IPS DF 4.7 (cell line): ENCODE measurements around the gene RFPL3.
"Not testable (repeated sequence)": the region's sequence is repeated elsewhere in the genome, so short reads cannot be mapped to it uniquely, and the experiment has no call there.

ENCODE experiments used
- DNase-seq: peaks from one replicate; pipeline ENCODE4 v3.0.0-alpha.2; 2013; ENCODE audit warnings: low spot score; ENCODE audit errors: extremely low read depth

RFPL3 gene

GRCh38 chr22:32329202-32329645 is 28.4 kb upstream of the RFPL3 start:
- DNase-seq = no peak

- no peak for DNase-seq
Observed at GRCh38 chr22:32331236-32331917, 26.3 kb upstream of the RFPL3 start.

- DNase-seq = no peak
Observed at GRCh38 chr22:32331918-32332725, 25.5 kb upstream of the RFPL3 start.

DNA sequence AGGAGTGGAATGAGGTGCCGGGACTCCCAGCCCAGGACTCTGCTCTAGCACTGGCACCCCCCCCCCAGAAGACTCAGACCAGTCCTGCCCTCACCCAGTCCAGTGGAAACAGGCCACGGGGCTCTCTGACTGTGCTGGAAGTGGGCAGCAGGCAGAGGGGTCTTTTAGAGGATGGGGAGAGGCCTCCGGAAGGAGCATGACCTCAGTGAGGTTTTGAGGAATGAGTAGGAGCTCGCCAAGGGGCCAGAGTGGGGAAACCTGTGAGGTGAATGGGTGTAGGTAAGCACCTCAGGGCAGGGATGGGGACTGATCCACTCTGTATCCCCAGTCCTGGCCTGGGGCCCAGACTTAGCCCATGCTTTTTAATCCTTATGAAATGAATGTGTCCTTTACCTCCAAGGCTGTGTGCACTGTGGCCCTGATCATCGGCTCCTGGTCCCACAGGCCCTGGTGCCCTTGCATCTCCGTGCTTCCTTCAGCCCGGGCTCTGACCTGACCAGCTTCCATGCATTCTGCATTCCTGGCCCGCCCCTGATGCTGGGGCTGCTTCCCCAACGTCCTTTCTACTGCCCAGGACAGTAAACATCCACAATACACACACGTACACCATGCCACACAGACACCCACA is 24.4 kb upstream of the RFPL3 start:
- no peak for DNase-seq

DNA sequence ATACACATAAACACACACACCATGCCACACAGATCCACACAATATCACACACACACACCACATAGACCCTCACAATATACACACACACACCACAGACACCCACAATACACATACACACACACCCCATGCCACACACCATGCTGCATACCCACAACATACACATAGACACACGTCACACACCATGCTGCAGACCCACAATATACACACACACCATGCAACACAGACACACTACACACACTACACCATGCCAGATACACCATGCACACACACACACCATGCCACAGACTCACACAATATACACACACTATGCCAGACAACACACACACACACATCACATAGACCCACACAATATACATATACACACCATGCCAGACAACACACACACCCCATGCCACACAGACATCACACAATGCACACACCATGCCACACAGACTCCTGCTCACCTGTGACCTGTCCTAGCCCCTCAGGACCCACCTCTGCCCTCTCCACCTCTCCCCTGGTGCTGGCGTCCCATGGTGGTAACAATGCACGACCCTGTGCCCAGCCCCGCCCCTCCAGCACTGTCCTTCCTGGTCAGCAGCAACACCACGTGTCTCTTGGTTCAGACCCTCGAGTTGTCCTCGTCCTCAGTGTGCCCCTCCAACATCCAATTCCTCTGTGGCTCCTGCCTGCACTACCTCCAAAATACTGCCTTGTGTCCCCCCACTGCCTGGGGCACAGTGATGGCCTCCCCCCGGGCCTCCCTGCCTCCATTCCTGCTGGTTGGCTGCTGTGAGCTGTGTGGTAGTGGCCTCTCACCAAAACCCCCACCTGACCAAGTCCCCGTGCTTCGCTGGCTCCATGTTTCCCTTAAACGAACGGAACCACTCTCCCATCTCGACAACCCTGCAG is 23.7 kb upstream of the RFPL3 start:
- DNase-seq = no peak

DNA sequence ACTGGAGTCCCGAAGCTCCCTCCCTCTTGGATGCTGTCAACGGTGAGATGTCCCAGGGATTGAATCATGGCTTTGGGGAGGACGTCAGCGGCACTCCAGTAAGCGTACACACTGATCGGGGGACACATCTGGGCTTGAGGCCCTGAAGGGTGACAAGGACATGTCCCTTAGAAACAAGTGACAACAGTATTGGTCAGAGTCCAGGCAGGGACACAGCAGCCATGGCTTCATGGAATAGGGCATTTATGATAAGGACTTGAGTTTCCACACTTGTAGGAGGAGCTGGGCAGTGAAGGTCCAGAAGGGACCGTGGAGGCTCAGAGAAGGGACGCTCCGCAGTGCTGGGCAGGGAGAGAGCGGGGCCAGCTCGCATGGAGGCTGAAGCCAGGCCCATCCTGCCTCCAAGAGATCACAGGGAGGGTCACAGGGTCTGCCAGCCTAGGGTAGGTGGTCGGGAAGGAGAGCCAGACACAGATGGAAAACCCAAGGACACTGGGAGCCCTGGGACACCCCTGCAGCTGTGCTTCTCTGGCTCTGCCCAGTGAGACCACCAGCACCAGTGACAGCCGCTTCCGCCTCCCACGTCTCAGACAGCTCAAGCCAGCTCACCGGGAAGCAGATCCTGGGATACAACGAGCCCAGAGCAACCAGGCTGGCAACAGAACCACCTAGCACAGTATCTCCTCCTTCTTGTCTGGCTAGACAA is 22.9 kb upstream of the RFPL3 start:
- DNase-seq = no peak

GRCh38 chr22:32335471-32335870 is 22.2 kb upstream of the RFPL3 start:
- no peak for DNase-seq

DNA sequence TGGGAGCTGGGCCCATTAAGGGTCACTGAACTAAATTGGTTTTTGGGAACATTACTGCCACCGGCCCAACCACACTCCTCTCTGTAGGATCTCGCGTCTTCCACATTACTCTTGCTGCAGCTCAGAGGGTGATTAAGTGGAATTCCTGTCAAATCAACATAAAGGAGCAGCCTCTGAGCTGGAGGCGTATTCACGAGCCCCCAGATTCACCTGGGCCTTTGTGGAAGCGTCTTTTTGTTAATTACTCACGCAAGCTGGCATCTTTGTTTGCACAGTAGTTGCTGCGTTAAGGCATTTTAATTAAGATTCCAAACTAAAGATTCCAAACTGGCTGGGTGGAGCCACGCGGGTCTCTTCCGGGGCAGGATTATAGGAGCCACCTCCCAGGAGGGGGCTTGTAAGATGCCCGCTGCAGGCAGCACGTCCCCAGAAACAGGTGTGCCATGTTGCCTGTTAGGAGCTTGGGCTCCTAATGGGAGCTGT is 21.5 kb upstream of the RFPL3 start:
- no peak for DNase-seq

GRCh38 chr22:32336771-32337424 is 20.8 kb upstream of the RFPL3 start:
- DNase-seq = no peak

GRCh38 chr22:32337425-32337824 is 20.2 kb upstream of the RFPL3 start:
- DNase-seq = not testable (repeated sequence)

GRCh38 chr22:32338757-32339156 is 18.9 kb upstream of the RFPL3 start:
- no peak for DNase-seq

GRCh38 chr22:32339190-32340012 is 18.3 kb upstream of the RFPL3 start:
- no peak for DNase-seq

DNA sequence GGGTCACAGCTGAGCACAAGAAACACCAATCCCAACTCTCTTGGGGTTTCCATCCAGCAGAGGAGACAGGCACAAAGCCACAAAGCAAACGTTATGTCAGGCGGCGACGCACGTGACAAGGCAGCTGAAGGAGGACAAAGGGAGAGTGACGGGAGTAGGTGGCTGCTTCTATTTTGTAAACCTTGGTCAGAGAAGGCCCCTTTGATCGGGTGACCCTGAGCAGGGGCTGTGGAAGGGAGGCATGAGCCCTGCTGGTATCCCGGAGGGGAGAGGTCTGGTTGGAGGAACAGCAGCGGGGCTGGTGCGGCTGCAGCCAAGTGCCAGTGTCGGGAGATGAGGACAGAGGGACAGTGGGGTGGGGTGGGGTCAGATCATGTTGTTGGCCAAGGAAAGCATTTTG is 17.3 kb upstream of the RFPL3 start:
- DNase-seq = no peak

- no peak for DNase-seq
Observed at GRCh38 chr22:32341122-32341740, 16.4 kb upstream of the RFPL3 start.

GRCh38 chr22:32342977-32343376 is 14.7 kb upstream of the RFPL3 start:
- no peak for DNase-seq

DNA sequence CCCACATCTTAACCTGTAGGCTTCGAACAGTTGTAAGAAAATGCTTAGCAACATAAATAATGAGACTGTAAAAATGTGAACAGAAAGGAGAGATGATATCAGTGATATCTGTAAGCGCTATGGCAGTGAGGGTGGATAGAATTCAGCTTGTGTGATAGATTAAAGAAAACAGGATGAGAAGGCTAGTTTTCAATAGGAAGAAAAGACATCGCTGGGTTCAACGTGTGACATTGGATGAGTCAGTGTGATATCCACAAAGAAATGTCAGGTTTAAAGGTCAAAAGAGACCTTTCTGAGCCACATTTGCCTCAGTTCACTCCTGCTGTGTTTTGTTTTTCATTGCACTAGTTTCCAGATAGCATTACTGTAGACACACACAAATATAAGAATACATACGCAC is 13.7 kb upstream of the RFPL3 start:
- no peak for DNase-seq

DNA sequence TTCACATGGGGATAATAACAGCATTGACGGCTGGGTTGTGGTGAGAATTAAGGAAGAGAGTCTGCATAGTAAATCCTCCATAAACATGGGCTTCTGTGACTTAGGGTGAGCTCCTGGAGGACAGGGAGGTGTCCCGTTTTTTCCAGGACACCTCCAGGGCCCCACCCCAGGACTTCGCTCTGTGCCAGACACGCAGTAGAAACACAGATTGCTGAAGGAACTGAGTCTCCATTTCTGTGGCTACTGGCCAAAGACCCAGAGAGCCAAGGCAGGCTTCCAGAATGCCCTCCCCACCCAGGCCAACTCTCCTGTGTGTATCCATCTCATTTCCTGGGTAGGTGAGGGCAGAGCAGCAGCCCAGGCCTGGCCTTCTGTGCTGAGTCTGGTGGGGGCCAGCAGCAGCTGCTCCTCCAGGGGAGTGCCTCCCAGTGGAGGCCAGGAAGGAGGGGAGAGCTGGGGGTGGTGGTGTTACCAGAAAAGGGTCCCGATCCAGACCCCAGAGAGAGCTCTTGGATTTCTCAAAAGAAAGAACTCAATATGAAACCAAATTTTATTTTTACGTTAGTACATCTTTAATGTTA is 9.5 kb upstream of the RFPL3 start:
- no peak for DNase-seq

DNA sequence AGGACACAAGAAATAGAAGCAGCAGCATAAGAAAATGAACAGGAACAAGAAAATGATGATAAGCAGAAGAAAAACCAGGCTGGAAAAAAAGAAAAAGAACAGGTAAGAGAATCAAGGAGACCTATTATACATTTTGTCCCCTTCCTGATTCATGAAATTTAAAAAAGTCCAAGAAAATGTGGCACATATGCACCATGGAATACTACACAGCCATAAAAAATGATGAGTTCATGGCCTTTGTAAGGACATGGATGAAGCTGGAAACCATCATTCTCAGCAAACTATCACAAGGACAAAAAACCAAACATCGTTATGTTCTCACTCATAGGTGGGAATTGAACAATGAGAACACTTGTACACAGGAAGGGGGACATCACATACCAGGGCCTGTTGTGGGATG is 5.8 kb upstream of the RFPL3 start:
- not testable (repeated sequence) for DNase-seq
